Astrocyte of the spinal cord (primary cell): ENCODE measurements around the gene BCL6.

Experiments used
- DNase-seq: peaks from one replicate; pipeline ENCODE4 v3.0.0; 2011; ENCODE audit warnings: low read depth, low spot score
- H3K4me3 ChIP-seq: 2 replicates; pipeline ENCODE4 v1.5.1; 2011; ENCODE audit warnings: low read depth, mild to moderate bottlenecking, low read length, moderate library complexity
- CTCF ChIP-seq: IDR thresholded peaks from 2 replicates; pipeline ENCODE4 v1.5.1; 2012; ENCODE audit warnings: low read depth, mild to moderate bottlenecking, low read length, inconsistent platforms
- in situ Hi-C: cut with HindIII; loops from 2 replicates; pipeline ENCODE4 v1.10.0; 2017; ENCODE audit warnings: low sequenced_read_pairs

BCL6 gene

DNA sequence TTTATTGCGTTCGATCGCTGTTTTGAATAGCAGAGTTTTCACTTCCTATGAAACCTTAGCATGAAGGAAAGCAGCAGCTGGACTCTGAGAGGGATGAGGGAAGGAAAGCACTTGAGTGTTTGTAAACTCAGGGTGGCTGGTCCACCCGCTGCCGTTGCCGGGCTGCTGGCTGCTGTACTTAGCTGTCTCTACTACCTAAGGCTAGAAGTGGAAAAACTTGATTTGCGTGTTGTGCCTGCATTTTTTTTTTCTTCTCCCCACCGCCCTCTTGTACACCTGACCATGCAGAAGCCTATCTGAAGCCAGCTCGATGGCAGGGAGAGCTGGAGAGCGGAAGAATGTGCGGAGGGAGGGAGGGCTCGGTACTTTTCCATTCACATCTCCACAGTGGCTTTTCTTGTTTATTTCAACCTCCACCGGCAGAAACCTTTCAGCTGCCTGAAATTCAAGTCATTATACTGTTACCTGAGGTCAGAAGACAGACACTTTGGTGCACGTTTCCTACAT is 4.8 kb upstream of the BCL6 start:
- H3K4me3 ChIP-seq = peak overlapping the region; percentile 9

GRCh38 chr3:187748050-187748481 is 2.8 kb upstream of the BCL6 start:
- peak; percentile 99 for TF ChIP-seq CTCF
- in situ Hi-C loops = loop anchor here (25.0 kb wide), 4 partner anchors 539 to 1389 kb away; no protein-coding TSS in a partner anchor
- H3K4me3 ChIP-seq = no peak overlapping the region
- DNase-seq = peak; percentile 81

More for the DNA sequence above, 4.8 kb upstream of the BCL6 start:
- in situ Hi-C loops = no loop called here
- DNase-seq = peak; percentile 46
- no peak for TF ChIP-seq CTCF

GRCh38 chr3:187747506-187747905 is 2.2 kb upstream of the BCL6 start:
- H3K4me3 ChIP-seq = no peak overlapping the region
- in situ Hi-C loops = loop anchor here (25.0 kb wide), 4 partner anchors 540 to 1390 kb away; no protein-coding TSS in a partner anchor
- no peak for TF ChIP-seq CTCF
- DNase-seq = no peak

- in situ Hi-C loops = loop anchor here (25.0 kb wide), 4 partner anchors 541 to 1391 kb away; no protein-coding TSS in a partner anchor
- H3K4me3 ChIP-seq = peak overlapping the region; percentile 99
- no peak for TF ChIP-seq CTCF
- DNase-seq = peak; percentile 61
Measured at GRCh38 chr3:187746442-187747281, 1.4 kb upstream of the BCL6 start.

DNA sequence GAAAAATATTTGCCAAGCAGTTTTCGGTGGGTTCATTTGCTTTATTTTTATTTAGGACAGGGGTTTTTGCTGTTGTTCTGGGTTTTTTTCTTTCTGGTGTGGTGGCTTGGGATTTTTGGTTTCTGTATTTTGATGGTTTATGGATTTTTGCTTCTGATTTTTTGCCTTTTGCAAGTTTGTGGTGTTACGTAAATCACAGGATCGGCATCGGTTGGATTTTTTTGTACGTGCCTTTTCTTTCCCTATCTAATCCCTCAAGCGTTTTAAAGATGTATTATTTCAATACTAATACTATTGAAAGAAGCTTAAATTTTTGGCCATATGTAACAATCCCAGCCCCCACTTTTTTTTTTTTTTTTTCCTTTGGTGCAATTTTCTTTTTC is 782 bp upstream of the BCL6 start:
- peak overlapping the region; percentile 99 for H3K4me3 ChIP-seq
- DNase-seq = no peak
- TF ChIP-seq CTCF = no peak
- in situ Hi-C loops = loop anchor here (25.0 kb wide), 4 partner anchors 541 to 1391 kb away; no protein-coding TSS in a partner anchor

DNA sequence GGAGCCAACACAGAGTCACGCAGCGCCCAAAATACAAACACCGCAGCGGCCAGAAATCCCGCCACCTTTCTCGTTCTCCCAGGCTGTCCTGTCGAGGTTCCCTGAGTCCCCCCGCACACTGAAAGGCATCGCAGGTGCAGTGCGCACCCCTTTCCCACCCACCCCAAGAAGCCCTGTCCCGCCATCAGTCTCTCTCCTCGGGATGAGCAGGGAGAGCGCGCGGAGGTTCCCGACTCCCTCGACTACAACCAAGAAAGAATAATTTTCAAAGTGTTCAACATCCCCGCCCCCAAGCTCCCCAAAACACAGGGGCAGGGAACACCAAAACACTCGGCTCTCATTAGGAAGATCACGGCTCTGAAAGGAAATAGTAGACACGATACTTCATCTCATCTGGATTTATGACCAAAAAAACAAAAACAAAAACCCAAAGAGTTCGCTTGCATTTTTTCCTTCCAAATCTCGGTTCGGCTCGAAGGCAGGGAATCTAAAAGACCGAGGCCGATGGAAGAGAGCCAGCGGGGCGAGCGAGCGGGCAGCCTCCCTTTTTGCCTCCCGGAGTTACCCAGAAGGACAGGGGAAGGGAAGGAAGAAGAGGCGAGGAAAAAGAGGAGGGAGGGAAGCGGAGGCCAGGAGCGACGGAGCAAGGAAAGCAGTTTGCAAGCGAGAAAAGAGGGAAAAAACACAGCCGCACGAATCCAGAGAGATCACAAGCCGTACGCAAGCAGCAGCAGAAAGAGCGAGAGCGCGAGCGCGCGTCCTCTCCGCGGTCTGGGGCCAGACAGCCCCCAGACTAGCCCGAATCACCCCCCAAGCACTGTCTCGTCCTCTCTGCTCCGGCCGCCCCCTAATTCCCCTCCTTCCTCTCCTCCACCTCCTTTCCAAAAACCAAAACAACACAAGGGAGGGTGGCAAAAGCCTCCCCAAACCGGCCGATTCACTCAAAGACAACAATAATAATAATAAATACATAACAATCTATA is 808 bp downstream of the BCL6 start:
- no peak for TF ChIP-seq CTCF
- peak; percentile 67 for DNase-seq
- in situ Hi-C loops = loop anchor here (5.0 to 25.0 kb wide), 5 partner anchors 543 to 1393 kb away; no protein-coding TSS in a partner anchor
- H3K4me3 ChIP-seq = peak overlapping the region; percentile 99
